GM21786 (cell line): ENCODE data around the gene KIF18A.
"Not testable (repeated sequence)": the region's sequence is repeated elsewhere in the genome, so short reads cannot be mapped to it uniquely, and the experiment has no call there.

Experiments used
- ATAC-seq: cut with Tn5 transposase; IDR thresholded peaks from one replicate; pipeline ENCODE4 v1.9.1; 2021; ENCODE audit not compliant: unreplicated experiment

KIF18A gene

DNA sequence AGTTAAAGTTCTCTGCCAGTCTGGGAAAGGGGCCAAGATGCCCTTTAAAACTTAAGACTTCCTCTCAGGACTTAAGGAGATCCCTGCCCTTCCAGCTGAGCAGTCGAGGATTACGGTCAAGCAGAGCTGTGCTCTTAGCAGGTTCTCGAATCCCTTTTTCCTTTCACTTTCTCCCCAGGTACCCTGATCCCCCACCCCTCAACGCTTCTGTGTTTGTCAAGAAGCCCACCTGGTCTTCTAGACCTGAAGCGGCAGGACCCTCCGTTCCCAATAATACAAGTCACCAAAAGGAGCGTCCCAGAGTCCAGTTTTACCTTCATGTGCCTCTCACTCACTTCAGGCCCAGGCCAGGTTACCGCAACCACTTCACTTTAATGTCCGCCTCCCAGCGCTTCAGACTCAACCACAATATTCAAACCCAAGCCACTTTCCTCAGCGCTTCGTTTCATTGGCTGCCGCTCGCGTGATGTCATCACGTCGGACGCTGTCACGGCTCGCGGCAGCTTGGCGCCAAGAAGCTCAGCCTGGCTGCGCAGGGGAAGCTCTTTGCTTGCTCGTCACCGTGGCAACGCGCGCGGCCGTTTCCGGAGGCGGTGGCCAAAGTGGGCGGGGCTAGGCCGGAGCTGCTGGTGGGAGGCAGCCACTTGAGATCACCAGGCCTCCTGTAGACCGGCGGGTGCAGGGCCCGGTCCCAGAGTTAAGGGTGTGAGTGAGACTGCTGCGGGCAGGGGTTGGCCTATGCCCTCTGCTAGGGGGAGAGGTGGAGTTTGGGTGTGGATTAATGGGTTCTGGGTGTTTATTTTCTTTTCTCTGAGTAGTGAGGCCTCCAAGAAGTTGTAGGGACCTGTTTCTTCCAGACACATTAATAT is at the start of gene KIF18A, which contains the start of gene METTL15:
TSS of gene KIF18A (minus strand) at position 407 of the 869 bp plus-strand sequence. CDS start 10,209 bp downstream, outside the sequence.
TSS of gene METTL15 (plus strand) at position 639 of the 869 bp plus-strand sequence. CDS start 4,947 bp downstream, outside the sequence.
- peak; percentile 91 for ATAC-seq

- ATAC-seq, result no peak
Measured at GRCh38 chr11:28153586-28153985, 45.6 kb upstream of the KIF18A start.

- ATAC-seq, result no peak
Measured at GRCh38 chr11:28152743-28153142, 44.8 kb upstream of the KIF18A start.

DNA sequence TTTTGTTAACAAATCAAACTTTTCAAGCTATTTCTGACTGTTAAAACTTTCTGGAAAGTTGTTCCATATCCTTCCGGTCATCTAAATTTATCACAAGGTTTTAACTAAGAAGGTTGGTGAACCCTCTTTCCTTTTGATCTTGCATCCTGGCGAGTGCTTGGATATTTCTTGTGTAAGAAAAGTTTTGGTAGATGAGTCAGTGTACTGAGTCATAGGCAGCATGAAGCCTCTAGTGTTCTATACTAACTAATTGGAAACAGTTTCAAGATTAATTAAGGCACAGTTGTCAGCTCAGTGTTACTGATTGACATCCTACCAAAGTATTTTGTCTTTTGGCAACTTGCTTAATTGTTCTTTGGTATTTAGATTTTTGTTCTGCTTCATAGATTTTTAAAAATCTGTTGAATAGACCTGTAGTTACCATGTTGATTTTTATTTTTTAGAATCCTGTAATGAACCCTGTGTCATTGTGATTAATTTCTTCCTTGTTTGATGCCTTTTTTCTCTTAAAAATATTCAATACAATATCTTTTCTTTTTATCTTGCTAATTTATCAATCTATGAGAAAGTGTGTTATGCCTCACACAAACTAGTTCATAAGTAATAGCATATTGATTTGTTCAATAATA is 38.3 kb upstream of the KIF18A start:
- no peak for ATAC-seq

DNA sequence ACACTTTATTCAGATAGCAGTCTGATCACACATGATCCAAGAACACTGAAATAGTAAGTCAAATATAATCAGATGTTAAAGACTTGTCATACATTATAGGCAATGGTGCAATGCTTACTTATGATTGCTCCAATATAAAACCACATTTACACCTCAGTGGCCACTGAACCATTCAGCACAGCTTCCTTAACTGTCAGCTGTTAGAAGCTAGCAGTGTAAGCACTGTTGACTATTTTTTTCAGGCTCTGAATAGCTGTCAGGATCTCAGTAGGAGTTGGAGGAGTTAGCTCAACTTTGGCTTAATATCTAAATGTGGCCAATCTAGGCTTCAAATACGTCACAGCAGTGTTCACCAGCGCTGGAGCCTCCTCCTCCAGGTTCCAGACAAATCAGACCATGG is 36.9 kb upstream of the KIF18A start:
- ATAC-seq, result no peak

GRCh38 chr11:28142724-28143123 is 34.8 kb upstream of the KIF18A start:
- no peak for ATAC-seq

DNA sequence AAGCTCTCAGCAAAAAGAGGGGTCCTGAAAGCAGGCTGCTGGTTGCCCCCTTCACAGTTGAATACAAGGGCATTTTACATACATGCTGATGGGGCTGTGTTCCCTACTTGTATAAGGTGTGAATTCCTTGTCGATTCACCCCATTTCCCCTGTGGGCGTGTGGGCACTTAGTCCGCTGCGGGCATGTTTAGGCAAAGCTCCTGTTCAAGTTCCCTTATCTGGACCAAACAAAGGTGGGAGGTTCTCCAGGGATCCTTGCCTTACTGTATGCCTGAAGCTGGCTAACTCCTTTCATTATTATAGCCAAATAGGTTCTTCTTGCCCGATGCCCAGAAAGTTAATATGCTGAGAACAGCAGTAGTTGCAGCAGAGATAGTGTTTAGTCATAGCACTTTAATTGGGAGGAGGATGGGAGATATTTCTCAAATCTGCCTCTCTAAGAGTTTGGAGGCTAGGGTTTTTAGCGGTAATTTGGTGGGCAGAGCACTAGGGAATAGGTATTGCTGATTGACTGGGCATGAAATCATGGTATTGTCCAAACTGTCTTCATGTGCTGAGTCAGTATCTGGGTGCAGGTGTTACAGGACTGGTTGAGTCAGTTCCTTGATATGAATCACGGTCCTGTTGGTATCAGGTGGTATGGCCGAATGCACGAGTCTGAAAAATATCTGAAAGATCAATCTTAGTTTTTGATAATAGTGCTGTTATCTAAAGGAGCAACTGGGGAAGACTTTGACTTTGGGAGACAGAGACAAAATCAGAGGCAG is 32.9 kb upstream of the KIF18A start:
- no peak for ATAC-seq

GRCh38 chr11:28139841-28140415 is 32.0 kb upstream of the KIF18A start:
- no peak for ATAC-seq

DNA sequence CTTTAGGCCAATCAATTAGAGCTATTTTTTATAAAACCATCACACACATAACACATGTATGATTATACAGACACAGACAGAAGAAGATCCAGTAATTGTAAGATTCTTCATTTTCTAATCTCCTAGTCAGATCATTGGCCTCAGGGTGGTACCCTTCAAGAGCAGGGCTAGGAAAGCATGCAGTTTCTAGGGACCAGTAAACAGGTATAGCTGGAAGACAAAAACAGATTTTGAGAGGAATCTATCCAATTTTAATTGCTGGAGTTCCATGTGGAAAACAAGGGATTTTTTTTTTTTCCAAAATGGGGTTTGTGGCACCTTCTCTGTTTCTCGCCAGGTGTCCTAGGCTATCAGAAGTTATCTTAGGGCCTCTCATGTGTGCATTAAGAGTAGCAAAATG is 29.9 kb upstream of the KIF18A start:
- no peak for ATAC-seq

- ATAC-seq, result no peak
Measured at GRCh38 chr11:28137366-28137765, 29.4 kb upstream of the KIF18A start.

DNA sequence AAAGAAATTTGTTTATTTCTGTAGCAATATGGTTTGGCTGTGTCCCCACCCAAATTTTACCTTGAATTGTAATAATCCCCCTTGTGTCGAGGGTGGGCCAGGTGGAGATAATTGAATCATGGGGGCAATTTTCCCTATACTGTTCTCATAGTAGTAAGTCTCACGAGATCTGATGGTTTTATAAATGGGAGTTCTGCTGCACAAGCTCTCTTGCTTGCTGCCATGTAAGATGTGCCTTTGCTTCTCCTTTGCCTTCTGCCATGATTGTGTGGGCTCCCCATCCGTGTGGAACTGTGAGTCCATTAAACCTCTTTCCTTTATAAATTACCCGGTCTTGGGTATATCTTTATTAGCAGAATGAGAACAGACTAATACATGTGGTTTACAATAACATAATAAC is 28.2 kb upstream of the KIF18A start:
- not testable (repeated sequence) for ATAC-seq

DNA sequence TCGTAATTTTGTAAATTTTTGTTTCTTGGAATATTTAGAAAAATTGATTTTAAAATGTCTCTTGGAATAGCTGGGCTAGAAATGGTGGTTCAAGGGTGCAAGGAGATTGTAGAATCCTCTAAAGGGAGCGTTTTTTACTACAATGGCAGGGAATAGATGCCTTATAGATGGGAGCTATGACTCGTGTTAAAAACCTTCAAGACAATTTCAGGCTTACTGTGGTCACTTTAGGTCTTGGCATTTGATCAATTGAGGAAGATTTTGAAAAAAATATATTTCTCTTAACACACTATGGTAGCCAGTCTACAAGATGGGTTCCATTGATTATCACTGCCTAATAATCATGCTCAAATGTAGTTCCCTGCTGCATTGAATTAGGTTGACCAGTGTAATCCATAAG is 25.2 kb upstream of the KIF18A start:
- ATAC-seq, result no peak

- ATAC-seq, result no peak
Measured at GRCh38 chr11:28132548-28132947, 24.6 kb upstream of the KIF18A start.

GRCh38 chr11:28123151-28123581 is 15.2 kb upstream of the KIF18A start:
- no peak for ATAC-seq

DNA sequence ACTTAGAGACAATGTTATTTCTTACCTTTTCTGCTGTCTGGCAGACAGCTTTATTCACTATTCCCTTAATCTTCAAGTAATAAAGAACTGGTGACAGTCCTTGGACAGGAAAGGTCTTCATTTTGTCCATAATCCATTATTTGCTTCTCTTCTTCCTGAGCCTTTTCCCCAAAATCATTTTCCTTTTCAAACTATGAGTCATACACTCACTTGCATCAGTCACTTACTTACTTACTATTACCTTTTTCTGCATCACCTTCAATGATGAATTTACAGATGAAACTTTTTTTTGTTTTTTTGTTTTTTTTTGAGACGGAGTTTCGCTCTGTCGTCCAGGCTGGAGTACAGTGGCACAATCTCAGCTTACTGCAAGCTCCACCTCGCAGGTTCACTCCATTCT is 9.8 kb upstream of the KIF18A start:
- no peak for ATAC-seq

DNA sequence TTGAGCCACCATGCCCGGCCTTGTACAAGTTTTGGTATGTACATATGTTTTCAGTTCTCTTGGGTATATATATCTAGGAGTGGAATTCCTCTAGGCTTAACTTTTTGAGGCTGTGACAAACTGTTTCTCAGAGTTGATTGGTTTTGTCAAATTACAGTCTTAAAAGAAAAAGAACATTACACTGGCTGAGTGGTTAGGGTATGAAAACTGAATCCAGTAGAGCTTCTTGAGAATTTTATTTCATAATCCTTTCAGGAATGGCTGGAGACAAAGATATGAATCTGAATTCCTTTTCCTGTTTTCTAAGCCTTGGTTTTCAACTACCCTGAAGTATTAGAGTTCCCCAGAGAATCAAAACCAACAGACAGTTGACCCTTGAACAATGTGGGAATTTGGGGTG is 6.8 kb upstream of the KIF18A start:
- no peak for ATAC-seq

GRCh38 chr11:28114116-28114515 is 6.2 kb upstream of the KIF18A start:
- no peak for ATAC-seq

GRCh38 chr11:28110821-28111200 is 2.9 kb upstream of the KIF18A start:
- ATAC-seq, result no peak

GRCh38 chr11:28110108-28110820 is 2.3 kb upstream of the KIF18A start:
- peak; percentile 33 for ATAC-seq

DNA sequence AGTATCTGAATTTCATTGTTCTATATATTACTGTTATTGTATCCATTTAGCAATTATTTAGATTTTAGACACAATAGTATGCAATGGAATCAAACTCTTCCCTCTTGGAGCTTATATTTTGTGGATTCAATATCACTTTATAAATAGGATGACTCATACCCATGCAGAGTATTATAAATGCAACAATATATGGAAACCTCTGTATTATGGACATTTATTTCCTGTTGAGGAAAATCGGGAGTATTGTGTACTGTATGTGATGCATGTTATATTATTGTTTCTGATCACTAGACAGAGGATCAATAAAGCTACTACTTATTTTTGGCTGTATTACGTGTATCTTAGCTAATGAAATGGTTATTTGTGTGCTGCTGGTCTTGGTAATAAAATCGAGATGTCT is 1.0 kb upstream of the KIF18A start:
- ATAC-seq, result no peak
